22Rv1 (cell line): ENCODE data around the gene FER.
"Not testable (repeated sequence)": the region's sequence is repeated elsewhere in the genome, so short reads cannot be mapped to it uniquely, and the experiment has no call there.

Source experiments
- ZFX ChIP-seq: fragments of 450-650 bp; IDR thresholded peaks from 2 replicates; pipeline ENCODE4 v1.6.1; 2017; ENCODE audit warnings: antibody characterized with exemption, borderline replicate concordance
- TF ChIP-seq, protein P1 (sequence below): fragments of 450-650 bp; IDR thresholded peaks from 2 replicates; pipeline ENCODE4 v1.5.1; 2017; ENCODE audit warnings: mild to moderate bottlenecking

DNA sequence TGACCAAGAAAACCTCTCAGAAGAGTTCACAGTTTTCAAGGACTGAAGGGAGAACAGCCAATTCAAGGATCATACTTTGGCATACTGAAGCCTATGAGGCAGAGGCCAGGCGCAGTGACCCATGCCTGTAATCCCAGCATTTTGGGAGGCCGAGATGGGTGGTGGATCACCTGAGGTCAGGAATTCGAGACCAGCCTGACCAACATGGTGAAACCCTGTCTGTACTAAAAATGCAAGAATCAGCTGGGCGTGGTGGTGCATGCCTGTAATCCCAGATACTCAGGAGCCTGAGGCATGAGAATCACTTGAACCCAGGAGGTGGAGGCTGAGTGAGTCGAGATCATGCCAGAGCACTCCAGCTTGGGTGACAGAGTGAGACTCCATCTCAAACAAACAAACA is 19.2 kb downstream of the FER start:
- TF ChIP-seq, protein P1, sequence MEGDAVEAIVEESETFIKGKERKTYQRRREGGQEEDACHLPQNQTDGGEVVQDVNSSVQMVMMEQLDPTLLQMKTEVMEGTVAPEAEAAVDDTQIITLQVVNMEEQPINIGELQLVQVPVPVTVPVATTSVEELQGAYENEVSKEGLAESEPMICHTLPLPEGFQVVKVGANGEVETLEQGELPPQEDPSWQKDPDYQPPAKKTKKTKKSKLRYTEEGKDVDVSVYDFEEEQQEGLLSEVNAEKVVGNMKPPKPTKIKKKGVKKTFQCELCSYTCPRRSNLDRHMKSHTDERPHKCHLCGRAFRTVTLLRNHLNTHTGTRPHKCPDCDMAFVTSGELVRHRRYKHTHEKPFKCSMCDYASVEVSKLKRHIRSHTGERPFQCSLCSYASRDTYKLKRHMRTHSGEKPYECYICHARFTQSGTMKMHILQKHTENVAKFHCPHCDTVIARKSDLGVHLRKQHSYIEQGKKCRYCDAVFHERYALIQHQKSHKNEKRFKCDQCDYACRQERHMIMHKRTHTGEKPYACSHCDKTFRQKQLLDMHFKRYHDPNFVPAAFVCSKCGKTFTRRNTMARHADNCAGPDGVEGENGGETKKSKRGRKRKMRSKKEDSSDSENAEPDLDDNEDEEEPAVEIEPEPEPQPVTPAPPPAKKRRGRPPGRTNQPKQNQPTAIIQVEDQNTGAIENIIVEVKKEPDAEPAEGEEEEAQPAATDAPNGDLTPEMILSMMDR, result not testable (repeated sequence)
- not testable (repeated sequence) for TF ChIP-seq ZFX
